K562 (cell line): ENCODE data around the gene LRP6. TPM values are rescaled to one million over a fixed set of nuclear protein-coding genes. Genes with fewer than 3 reads are reported as not detected.

ENCODE experiments used
- ATAC-seq: fragments of 200-7000 bp; cut with Tn5 transposase; 3 replicates; pipeline ENCODE4 v1.9.1; 2020; ENCODE audit warnings: moderate library complexity
- BruUV-seq: library from RNA; stranded (reverse); fragments of 400-500 nt; replicated peaks from 2 replicates; lab custom pipeline; 2021; lab: Mats Ljungman, UMichigan
- CTCF ChIA-PET: fragments of 300-600 bp; formaldehyde crosslinking; extraction: SDS; loops from one replicate; lab custom pipeline; 2021; ENCODE audit warnings: low intra/inter-chr PET ratio; lab: Yijun Ruan, JAX
- POLR2A ChIA-PET: fragments of 300-600, 350-650 bp; sonication (Branson Sonifier 250); formaldehyde crosslinking; extraction: SDS; loops from one replicate; lab custom pipeline; 2021; ENCODE audit warnings: antibody characterized with exemption, inconsistent platforms; lab: Yijun Ruan, JAX
- DNase-seq, 4 experiments: peaks; one replicate each; pipeline versions ENCODE4 v3.0.0 to v3.0.0-alpha.2; 2011 to 2018; ENCODE audit warnings: low spot score in 3 of 4, mixed read lengths in 3 of 4; ENCODE audit errors: extremely low read depth in 1 of 4
- FAIRE-seq: peaks from 2 replicates; lab custom pipeline; 2011; peaks lifted over from hg19 to GRCh38; lab: Jason Lieb, UNC
- H2AFZ ChIP-seq: 2 replicates; pipeline ENCODE4 v1.6.0; 2011; ENCODE audit warnings: low read depth, low read length, control low read depth, inconsistent platforms
- H3K27ac ChIP-seq: fragments of 200-600 bp; 3 replicates; pipeline ENCODE4 v1.8.0; 2011; ENCODE audit warnings: low read depth, mild to moderate bottlenecking, control low read depth, inconsistent platforms, low read length, moderate library complexity, mixed read lengths; ENCODE audit errors: extremely low read depth
- H3K27me3 ChIP-seq, 2 experiments: fragments of 300-600 bp in 1 of 2; 2 replicates in 1 of 2; 3 replicates in 1 of 2; pipeline versions ENCODE4 v1.6.0 to v1.8.0; 2011; ENCODE audit warnings: inconsistent platforms in 2 of 2, low read length in 2 of 2, mild to moderate bottlenecking in 1 of 2, mixed read lengths in 1 of 2, moderate library complexity in 1 of 2; ENCODE audit not compliant: control insufficient read depth in 2 of 2, insufficient read depth in 2 of 2
- H3K36me3 ChIP-seq: fragments of 300-600 bp; 3 replicates; pipeline ENCODE4 v1.8.0; 2011; ENCODE audit warnings: mild to moderate bottlenecking, low read length, inconsistent platforms; ENCODE audit not compliant: control insufficient read depth, insufficient read depth
- H3K4me1 ChIP-seq, 2 experiments: fragments of 200-600 bp in 1 of 2; replicated peaks in 1 of 2; 2 replicates in 1 of 2; 3 replicates in 1 of 2; pipeline versions ENCODE4 v1.5.1 to v1.8.0; 2011; ENCODE audit warnings: inconsistent platforms in 2 of 2, low read length in 2 of 2, mild to moderate bottlenecking in 1 of 2, mixed read lengths in 1 of 2, moderate library complexity in 1 of 2; ENCODE audit not compliant: control insufficient read depth in 2 of 2, insufficient read depth in 2 of 2
- H3K4me2 ChIP-seq: 2 replicates; pipeline ENCODE4 v1.6.1; 2011; ENCODE audit warnings: low read length, control low read depth, inconsistent platforms, mixed read lengths; ENCODE audit not compliant: insufficient read depth
- H3K4me3 ChIP-seq: fragments of 200-600 bp; sonication (generic), shearing (Covaris generic); 2 replicates; pipeline ENCODE4 v1.5.1; 2016; ENCODE audit warnings: control low read depth, inconsistent platforms
- H3K79me2 ChIP-seq: fragments of 200-600 bp; 3 replicates; pipeline ENCODE4 v1.8.0; 2011; ENCODE audit warnings: low read length, inconsistent platforms; ENCODE audit not compliant: control insufficient read depth, insufficient read depth
- H3K9ac ChIP-seq, 2 experiments: 2 replicates each; pipeline versions ENCODE4 v1.6.0 to v1.6.1; 2011; ENCODE audit warnings: low read depth in 2 of 2, low read length in 2 of 2, control low read depth in 1 of 2, inconsistent platforms in 1 of 2, mild to moderate bottlenecking in 1 of 2, mixed read lengths in 1 of 2; ENCODE audit not compliant: insufficient read depth in 1 of 2
- H3K9me1 ChIP-seq: one replicate; pipeline ENCODE4 v1.6.0; 2011; ENCODE audit warnings: inconsistent platforms, mild to moderate bottlenecking, low read length, moderate library complexity; ENCODE audit not compliant: control insufficient read depth, insufficient read depth
- H3K9me3 ChIP-seq: replicated peaks from 2 replicates; pipeline ENCODE4 v1.5.1; 2011; ENCODE audit warnings: low read depth, low read length, inconsistent platforms; ENCODE audit not compliant: control insufficient read depth, insufficient read depth
- H4K20me1 ChIP-seq: replicated peaks from 2 replicates; pipeline ENCODE4 v1.6.1; 2011; ENCODE audit warnings: low read length, inconsistent platforms, mixed read lengths; ENCODE audit not compliant: control insufficient read depth, insufficient read depth
- BRD9 ChIP-seq: fragments of 450-650 bp; IDR thresholded peaks from 2 replicates; pipeline ENCODE4 v1.6.1; 2018; ENCODE audit warnings: low read depth; ENCODE audit not compliant: partially characterized antibody
- CBX3 ChIP-seq, 2 experiments: IDR thresholded peaks; 1 replicate in 1 of 2; 2 replicates in 1 of 2; pipeline ENCODE4 v1.6.1; 2012; ENCODE audit warnings: inconsistent platforms in 2 of 2, low read length in 2 of 2, borderline replicate concordance in 1 of 2, control low read depth in 1 of 2
- CREB3L1 ChIP-seq: fragments of 450-650 bp; IDR thresholded peaks from 2 replicates; pipeline ENCODE4 v1.6.1; 2014; ENCODE audit warnings: low read depth, mild to moderate bottlenecking, moderate library complexity, borderline replicate concordance
- EP300 ChIP-seq: IDR thresholded peaks from 2 replicates; pipeline ENCODE4 v1.6.1; 2012; ENCODE audit warnings: low read length, improper control_type of control experiment
- FOXA3 ChIP-seq, 2 experiments: fragments of 450-650 bp in 1 of 2; sonication (generic) in 1 of 2; formaldehyde crosslinking; IDR thresholded peaks in 1 of 2; conservative IDR thresholded peaks in 1 of 2; 2 replicates each; pipeline versions ENCODE4 v1.4.0 to v1.8.0; 2020 to 2022; ENCODE audit warnings: mild to moderate bottlenecking in 2 of 2, missing genetic modification reagents in 1 of 2
- FOXP1 ChIP-seq: sonication (generic); formaldehyde crosslinking; IDR thresholded peaks from 2 replicates; pipeline ENCODE4 v1.8.0; 2022; ENCODE audit warnings: mild to moderate bottlenecking, missing genetic modification reagents
- HDAC2 ChIP-seq: fragments of 450-650 bp; IDR thresholded peaks from 2 replicates; pipeline ENCODE4 v1.6.1; 2016; ENCODE audit warnings: mild to moderate bottlenecking
- HLTF ChIP-seq: fragments of 450-650 bp; IDR thresholded peaks from 2 replicates; pipeline ENCODE4 v1.6.1; 2016
- HSF4 ChIP-seq: fragments of 250-450 bp; sonication (Bioruptor Pico); IDR thresholded peaks from 2 replicates; pipeline ENCODE4 v2.1.2; 2022; ENCODE audit warnings: mild to moderate bottlenecking, moderate library complexity, borderline replicate concordance
- KHSRP ChIP-seq: fragments of 450-650 bp; IDR thresholded peaks from 2 replicates; pipeline ENCODE4 v1.6.1; 2017
- KLF16 ChIP-seq: IDR thresholded peaks from 2 replicates; pipeline ENCODE4 v1.6.1; 2016; ENCODE audit warnings: antibody characterized with exemption
- KLF6 ChIP-seq: fragments of 250-450 bp; sonication (Bioruptor Pico); IDR thresholded peaks from 2 replicates; pipeline ENCODE4 v1.4.0; 2020; ENCODE audit warnings: mild to moderate bottlenecking, moderate library complexity, borderline replicate concordance
- MCM7 ChIP-seq, 2 experiments: fragments of 450-650 bp; IDR thresholded peaks; 2 replicates each; pipeline ENCODE4 v1.6.1; 2016 to 2018
- MYNN ChIP-seq, 2 experiments: sonication (generic); formaldehyde crosslinking in 1 of 2; IDR thresholded peaks; 2 replicates each; pipeline versions ENCODE4 v1.5.0 to v1.6.1; 2016 to 2020; ENCODE audit warnings: antibody characterized with exemption in 1 of 2, missing genetic modification reagents in 1 of 2
- NELFE ChIP-seq: IDR thresholded peaks from 2 replicates; pipeline ENCODE4 v1.6.1; 2011; ENCODE audit warnings: mild to moderate bottlenecking; ENCODE audit not compliant: insufficient read depth, insufficient read length
- RFX1 ChIP-seq: fragments of 450-650 bp; IDR thresholded peaks from 2 replicates; pipeline ENCODE4 v1.6.1; 2016; ENCODE audit warnings: mild to moderate bottlenecking, moderate library complexity
- RFX7 ChIP-seq: fragments of 250-450 bp; sonication (Bioruptor Pico); IDR thresholded peaks from 2 replicates; pipeline ENCODE4 v1.5.1; 2021; ENCODE audit warnings: mild to moderate bottlenecking
- SMARCE1 ChIP-seq: fragments of 450-650 bp; IDR thresholded peaks from 2 replicates; pipeline ENCODE4 v1.7.1; 2016; ENCODE audit warnings: mild to moderate bottlenecking
- SUPT5H ChIP-seq: fragments of 450-650 bp; IDR thresholded peaks from 2 replicates; pipeline ENCODE4 v1.6.1; 2016
- TGIF2 ChIP-seq: sonication (generic); formaldehyde crosslinking; IDR thresholded peaks from 2 replicates; pipeline ENCODE4 v1.8.1; 2022; ENCODE audit warnings: mild to moderate bottlenecking, missing genetic modification reagents, moderate library complexity
- ZBTB17 ChIP-seq: fragments of 450-650 bp; formaldehyde crosslinking; IDR thresholded peaks from 2 replicates; pipeline ENCODE4 v1.4.0; 2020; ENCODE audit warnings: mild to moderate bottlenecking
- ZKSCAN8 ChIP-seq: fragments of 200-800 bp; sonication (Bioruptor generic); IDR thresholded peaks from 2 replicates; pipeline ENCODE4 v1.6.1; 2016; ENCODE audit warnings: missing genetic modification characterization, missing compliant biosample characterization
- ZNF12 ChIP-seq: sonication (generic); formaldehyde crosslinking; IDR thresholded peaks from 2 replicates; pipeline ENCODE4 v1.4.0; 2020; ENCODE audit warnings: mild to moderate bottlenecking, missing genetic modification reagents
- ZNF121 ChIP-seq: sonication (generic); formaldehyde crosslinking; conservative IDR thresholded peaks from 2 replicates; pipeline ENCODE4 v1.8.0; 2022; ENCODE audit warnings: missing genetic modification reagents
- ZNF324 ChIP-seq: fragments of 250-450 bp; sonication (Bioruptor Pico); IDR thresholded peaks from 2 replicates; pipeline ENCODE4 v1.4.0; 2020; ENCODE audit warnings: mild to moderate bottlenecking
- ZNF445 ChIP-seq: fragments of 250-450 bp; sonication (Bioruptor Pico); IDR thresholded peaks from 2 replicates; pipeline ENCODE4 v1.4.0; 2020; ENCODE audit warnings: low read depth, mild to moderate bottlenecking, moderate library complexity
- WGBS: fragments of 100-300 bp; shearing (Covaris generic); methylation state at CpG from one replicate; pipeline ENCODE4 v1.1.6; 2016; ENCODE audit warnings: low coverage, mixed read lengths; ENCODE audit not compliant: insufficient coverage; ENCODE audit errors: missing lambda C conversion rate; 5-methylcytosine and 5-hydroxymethylcytosine counted together
- in situ Hi-C: fragments of 300-500 bp; cut with MboI; formaldehyde crosslinking; loops from 4 replicates; pipeline ENCODE4 v1.15.0; 2018; ENCODE audit warnings: inconsistent platforms, mixed read lengths
- intact Hi-C: fragments of 100-400 bp; cut with micrococcal nuclease; formaldehyde crosslinking; loops from 2 replicates; pipeline ENCODE4 v1.14.2; 2022
- polyA plus RNA-seq, 8 experiments: library from polyadenylated mRNA; depleted of rRNA in 4 of 8; stranded (reverse) in 5 of 8; unstranded in 3 of 8; fragments of >200 nt; fragmentation: Nextera tagmentation in 2 of 8; fragmentation: Illumina TruSeq in 1 of 8; extraction: Ambion mirVana in 2 of 8; extraction: Trizol in 1 of 8; gene quantifications; 2 replicates each; pipeline versions ENCODE4 v1.2.1 to v1.2.3, GENCODE V29; 2011 to 2014; ENCODE audit warnings: inconsistent platforms in 1 of 8, missing spikeins in 1 of 8
- total RNA-seq, 7 experiments: library from RNA; depleted of rRNA in 6 of 7; stranded (reverse); fragments of >200 nt in 6 of 7; fragmentation: Illumina TruSeq in 2 of 7; extraction: Trizol in 2 of 7; gene quantifications; 2 replicates each; pipeline versions ENCODE4 v1.2.1 to v1.2.3, GENCODE V29; 2011 to 2021; ENCODE audit warnings: low replicate concordance in 1 of 7

Gene LRP6
- total and polyA plus RNA-seq, 9 of the 15 experiments (the other 6 are each of a cell fraction or from before 2014, with no cell fraction given), result 3.0 to 17.0 (median 10.8) TPM

GRCh38 chr12:12190087-12190809, 76.6 kb downstream of the LRP6 start:
- POLR2A ChIA-PET, result interaction anchor here (0.9 to 1.3 kb wide), 4 partner anchors 8 to 76 kb away, joined by 3 to 4 read pairs (median 3); partner anchors contain the start of gene LRP6
- 0 out of 4 replicates have a peak overlapping the region, but pooled peaks of 1 of the 2 experiments have one; percentile 25 for H3K9ac ChIP-seq
- no peaks in the 10 kb centered on the region for H3K9me3 ChIP-seq
- WGBS, result 9% methylated on average over 1 of the region's 1 CpG
- intact Hi-C loops, result loop anchor here (10.0 kb wide), 1 partner anchor 75 kb away; the partner anchor contains the start of gene LRP6
- H3K79me2 ChIP-seq, result peaks cover 39% of the 10 kb centered on the region
- FAIRE-seq, result peak; percentile 93
- in situ Hi-C loops, result no loop called here
- H3K9me1 ChIP-seq, result no peaks in the 10 kb centered on the region
- no peak overlapping the region for H3K4me3 ChIP-seq
- H3K4me2 ChIP-seq, result peak overlapping the region; percentile 40
- no peak overlapping the region for H2AFZ ChIP-seq
- 0 out of 3 replicates have a peak, but pooled peaks cover 2% of the 10 kb centered on the region for H3K36me3 ChIP-seq
- DNase-seq, result peak; percentile 9 to 78 (median 34)
- H4K20me1 ChIP-seq, result no peaks in the 10 kb centered on the region
- BruUV-seq, result no TSS peak
- CTCF ChIA-PET, result no interaction called here
- H3K4me1 ChIP-seq, result peaks cover 11 to 16% of the 10 kb centered on the region in 2 experiments; a peak in 2 of 5 replicates
- peak overlapping the region; percentile 46; the same call in 1 of the 3 replicates for H3K27ac ChIP-seq
- ATAC-seq, result peak; percentile 80
- H3K27me3 ChIP-seq, result no peaks in the 10 kb centered on the region
- TF ChIP-seq ZNF121 (CRISPR knock-in tag) (no peak), CBX3 (IDR thresholded peaks at IDR 0.05; ENCODE audit: borderline replicate concordance in 1 of 2, low read length in 2 of 2) (no peak), FOXP1 (CRISPR knock-in tag) (no peak), ZKSCAN8 (CRISPR knock-in tag) (no peak), ZNF324 (no peak), BRD9 (no peak), ZBTB17 (CRISPR knock-in tag) (no peak), ZNF445 (no peak), KLF6 (CRISPR knock-in tag) (no peak), KHSRP (no peak), SUPT5H (no peak), NELFE (no peak), MCM7 (IDR thresholded peaks at IDR 0.05) (no peak), HLTF (no peak), ZNF12 (CRISPR knock-in tag) (no peak), HDAC2 (peak; percentile 69; the same call in 1 of the 2 replicates), FOXA3 (CRISPR knock-in tag; conservative IDR thresholded peaks at IDR 0.05 in 1 of 2, IDR thresholded peaks at IDR 0.05 in 1 of 2) (no peak), KLF16 (no peak), SMARCE1 (peak; percentile 80; the same call in 1 of the 2 replicates), HSF4 (CRISPR knock-in tag) (no peak), RFX1 (no peak), RFX7 (no peak), MYNN (IDR thresholded peaks at IDR 0.05) (no peak), MYNN (CRISPR knock-in tag; IDR thresholded peaks at IDR 0.05) (no peak), TGIF2 (CRISPR knock-in tag) (no peak), CREB3L1 (no peak), EP300 (peak; percentile 68)
